CD4-positive, alpha-beta T cell (primary cell): Measurements from ENCODE around the gene AMMECR1L. TPM values are rescaled to one million over a fixed set of nuclear protein-coding genes. Genes with fewer than 3 reads are reported as not detected.

ENCODE experiments used
- ATAC-seq: fragments of 200-7000 bp; cut with Tn5 transposase; one replicate; pipeline ENCODE4 v1.10.0; 2022; ENCODE audit warnings: mild to moderate bottlenecking; ENCODE audit not compliant: poor library complexity
- CTCF ChIA-PET: fragments of 350-600 bp; sonication (Branson Sonifier 250); formaldehyde crosslinking; loops from one replicate; lab custom pipeline; 2021; ENCODE audit warnings: antibody characterized with exemption, inconsistent platforms; lab: Charles Lee
- POLR2A ChIA-PET: fragments of 350-600 bp; sonication (Branson Sonifier 250); formaldehyde crosslinking; loops from one replicate; lab custom pipeline; 2021; ENCODE audit warnings: antibody characterized with exemption, inconsistent platforms; lab: Charles Lee
- DNase-seq, 14 experiments: peaks; one replicate each; pipeline ENCODE4 v3.0.0-alpha.2; 2013 to 2020; ENCODE audit warnings: mixed read lengths in 2 of 14
- H3K27ac ChIP-seq, 2 donors: one replicate each; pipeline versions ENCODE4 v1.5.1 to v1.7.0; 2013; ENCODE audit warnings: low read length in 2 of 2, low read depth in 1 of 2, mild to moderate bottlenecking in 1 of 2
- H3K27me3 ChIP-seq, 2 experiments: 1 replicate in 1 of 2; 2 replicates in 1 of 2; pipeline versions ENCODE4 v1.6.1 to v1.7.0; 2013; ENCODE audit warnings: low read length in 2 of 2, control low read depth in 1 of 2, mild to moderate bottlenecking in 1 of 2, moderate library complexity in 1 of 2; ENCODE audit not compliant: insufficient read depth in 2 of 2, control insufficient read depth in 1 of 2
- H3K36me3 ChIP-seq: one replicate; pipeline ENCODE4 v1.6.1; 2013; ENCODE audit warnings: low read length, control low read depth; ENCODE audit not compliant: insufficient read depth
- H3K4me1 ChIP-seq: one replicate; pipeline ENCODE4 v1.6.1; 2013; ENCODE audit warnings: low read length, control low read depth; ENCODE audit not compliant: insufficient read depth
- H3K4me3 ChIP-seq: one replicate; pipeline ENCODE4 v1.5.1; 2013; ENCODE audit warnings: mild to moderate bottlenecking, low read length, moderate library complexity
- H3K9me3 ChIP-seq, 2 experiments: 1 replicate in 1 of 2; 2 replicates in 1 of 2; pipeline versions ENCODE4 v1.6.1 to v1.7.0; 2013; ENCODE audit warnings: low read length in 2 of 2, mild to moderate bottlenecking in 2 of 2, control low read depth in 1 of 2, moderate library complexity in 1 of 2; ENCODE audit not compliant: control insufficient read depth in 1 of 2, insufficient read depth in 1 of 2
- H3K27ac Mint-ChIP-seq: one replicate; pipeline ENCODE4 v1.8.0; 2020; ENCODE audit warnings: mixed read lengths
- H3K27me3 Mint-ChIP-seq: one replicate; pipeline ENCODE4 v1.8.0; 2021; ENCODE audit warnings: mixed read lengths
- H3K36me3 Mint-ChIP-seq: one replicate; pipeline ENCODE4 v1.8.0; 2021; ENCODE audit warnings: low read depth, mixed read lengths
- H3K4me1 Mint-ChIP-seq: one replicate; pipeline ENCODE4 v1.8.0; 2021; ENCODE audit warnings: low read depth, mixed read lengths
- H3K4me3 Mint-ChIP-seq: one replicate; pipeline ENCODE4 v1.8.0; 2020; ENCODE audit warnings: mild to moderate bottlenecking, mixed read lengths
- H3K9me3 Mint-ChIP-seq: one replicate; pipeline ENCODE4 v1.8.0; 2020; ENCODE audit warnings: mixed read lengths
- CTCF ChIP-seq: fragments of 200-600 bp; IDR thresholded peaks from one replicate; pipeline ENCODE4 v1.8.0; 2022; ENCODE audit warnings: antibody characterized with exemption, mild to moderate bottlenecking
- intact Hi-C, 2 experiments: fragments of 100-400 bp; cut with DNase I in 1 of 2; cut with micrococcal nuclease in 1 of 2; formaldehyde crosslinking; loops; one replicate each; pipeline versions ENCODE4 v1.15.1 to v1.9.0; 2023 to 2025; cut with DNase I, micrococcal nuclease
- total RNA-seq, 174 experiments: library from RNA in 2 of 174; stranded (reverse) in 2 of 174; gene quantifications; one replicate each; pipeline ENCODE4 v1.2.3 and lab custom pipeline; 2021 to 2026

The AMMECR1L gene
- total RNA-seq, 2 experiments from 2014 or later: 9.6 to 10.1 TPM

- DNase-seq (no peak), ATAC-seq (no peak)
- Mint-ChIP-seq H3K4me3 (no peak overlapping the region), H3K4me1 (peaks cover 36% of the 10 kb centered on the region), H3K27ac (peak overlapping the region; percentile 13), H3K9me3 (no peaks in the 10 kb centered on the region), H3K36me3 (peaks cover 74% of the 10 kb centered on the region), H3K27me3 (no peaks in the 10 kb centered on the region)
- CTCF ChIA-PET: no interaction called here
- no peak for TF ChIP-seq CTCF
- intact Hi-C loops: no loop called here
- H3K27me3 ChIP-seq: no peaks in the 10 kb centered on the region
- POLR2A ChIA-PET: no interaction called here
- H3K4me1 ChIP-seq: peaks cover 20% of the 10 kb centered on the region
- H3K9me3 ChIP-seq: no peaks in the 10 kb centered on the region
- peaks cover 62% of the 10 kb centered on the region for H3K36me3 ChIP-seq
- no peak overlapping the region for H3K4me3 ChIP-seq
- H3K27ac ChIP-seq: no peak overlapping the region
These were observed 13.4 kb downstream of the AMMECR1L start for GRCh38 chr2:127872354-127872753.

GRCh38 chr2:127865926-127866325, 19.8 kb downstream of the AMMECR1L start:
- peaks cover 79% of the 10 kb centered on the region for H3K36me3 Mint-ChIP-seq
- POLR2A ChIA-PET: no interaction called here
- no peak overlapping the region for H3K27ac Mint-ChIP-seq

GRCh38 chr2:127864877-127865276, 20.9 kb downstream of the AMMECR1L start:
- Mint-ChIP-seq H3K27me3 (no peaks in the 10 kb centered on the region), H3K4me1 (peaks cover under 1% of the 10 kb centered on the region), H3K4me3 (no peak overlapping the region), H3K36me3 (peaks cover 70% of the 10 kb centered on the region), H3K27ac (no peak overlapping the region), H3K9me3 (no peaks in the 10 kb centered on the region)
- peaks cover 3% of the 10 kb centered on the region for H3K4me1 ChIP-seq
- intact Hi-C loops: no loop called here
- POLR2A ChIA-PET: no interaction called here
- ATAC-seq: no peak
- no peak overlapping the region for H3K27ac ChIP-seq
- no peak for TF ChIP-seq CTCF
- no peaks in the 10 kb centered on the region for H3K9me3 ChIP-seq
- no peak for DNase-seq
- H3K36me3 ChIP-seq: peaks cover 65% of the 10 kb centered on the region
- H3K4me3 ChIP-seq: no peak overlapping the region
- CTCF ChIA-PET: no interaction called here
- no peaks in the 10 kb centered on the region for H3K27me3 ChIP-seq

More at GRCh38 chr2:127865926-127866325, 19.8 kb downstream of the AMMECR1L start:
- CTCF ChIA-PET: no interaction called here
- intact Hi-C loops: no loop called here
- Mint-ChIP-seq H3K4me3 (no peak overlapping the region), H3K4me1 (no peaks in the 10 kb centered on the region), H3K9me3 (no peaks in the 10 kb centered on the region), H3K27me3 (no peaks in the 10 kb centered on the region)
- H3K27me3 ChIP-seq: no peaks in the 10 kb centered on the region
- peaks cover 72% of the 10 kb centered on the region for H3K36me3 ChIP-seq
- no peak overlapping the region for H3K27ac ChIP-seq
- TF ChIP-seq CTCF: no peak
- no peak overlapping the region for H3K4me3 ChIP-seq
- H3K9me3 ChIP-seq: no peaks in the 10 kb centered on the region
- DNase-seq (no peak), ATAC-seq (no peak)
- H3K4me1 ChIP-seq: no peaks in the 10 kb centered on the region
